PC-9 (cell line): ENCODE results near the gene UBLCP1. TPM values are rescaled to one million over a fixed set of nuclear protein-coding genes. Genes with fewer than 3 reads are reported as not detected.

Experiments
- BruUV-seq: library from RNA; stranded (reverse); fragments of 400-500 nt; replicated peaks from 2 replicates; lab custom pipeline; 2021; lab: Mats Ljungman, UMichigan
- CTCF ChIA-PET: fragments of 300-600 bp; sonication (Branson Sonifier 250); formaldehyde crosslinking; loops from one replicate; lab custom pipeline; 2022; ENCODE audit warnings: antibody characterized with exemption; lab: Charles Lee
- POLR2A ChIA-PET: fragments of 300-600 bp; sonication (Branson Sonifier 250); formaldehyde crosslinking; loops from one replicate; lab custom pipeline; 2022; ENCODE audit warnings: antibody characterized with exemption; ENCODE audit not compliant: unreplicated experiment; lab: Charles Lee
- DNase-seq, 2 experiments: peaks; one replicate each; pipeline versions ENCODE4 v3.0.0 to v3.0.0-alpha.2; 2015 to 2022; ENCODE audit warnings: mixed read lengths in 1 of 2
- H2AFZ ChIP-seq: fragments of 200-600 bp; sonication (generic); 2 replicates; pipeline ENCODE4 v1.8.1; 2017; ENCODE audit warnings: antibody characterized with exemption
- H3F3A ChIP-seq: fragments of 200-600 bp; sonication (generic); 2 replicates; pipeline ENCODE4 v1.8.1; 2017; ENCODE audit warnings: antibody characterized with exemption, mild to moderate bottlenecking, low read depth; ENCODE audit not compliant: insufficient read depth
- H3K27ac ChIP-seq: fragments of 200-600 bp; sonication (generic); 2 replicates; pipeline ENCODE4 v1.6.1; 2016; ENCODE audit warnings: mixed run types
- H3K27me3 ChIP-seq: fragments of 200-600 bp; sonication (generic); 2 replicates; pipeline ENCODE4 v1.6.1; 2016; ENCODE audit warnings: low read depth, mixed run types; ENCODE audit not compliant: insufficient read depth
- H3K36me3 ChIP-seq: fragments of 200-600 bp; sonication (generic); 2 replicates; pipeline ENCODE4 v1.6.1; 2016; ENCODE audit warnings: low read depth, mixed run types
- H3K4me1 ChIP-seq: fragments of 200-600 bp; sonication (generic); replicated peaks from 2 replicates; pipeline ENCODE4 v1.6.1; 2016; ENCODE audit warnings: mixed run types; ENCODE audit not compliant: insufficient read depth
- H3K4me2 ChIP-seq: fragments of 200-600 bp; sonication (generic); 2 replicates; pipeline ENCODE4 v1.6.1; 2017; ENCODE audit warnings: mixed run types
- H3K4me3 ChIP-seq: fragments of 200-600 bp; sonication (generic); 2 replicates; pipeline ENCODE4 v1.6.1; 2016; ENCODE audit warnings: mixed run types
- H3K79me2 ChIP-seq: fragments of 200-600 bp; sonication (generic); 2 replicates; pipeline ENCODE4 v1.6.1; 2017; ENCODE audit warnings: low read depth, mixed run types
- H3K9me2 ChIP-seq: fragments of 200-600 bp; sonication (generic); 2 replicates; pipeline ENCODE4 v1.8.1; 2017; ENCODE audit warnings: mild to moderate bottlenecking; ENCODE audit not compliant: insufficient read depth
- H3K9me3 ChIP-seq: fragments of 200-600 bp; sonication (generic); 2 replicates; pipeline ENCODE4 v1.8.1; 2016; ENCODE audit warnings: low read depth; ENCODE audit not compliant: insufficient read depth
- H4K20me1 ChIP-seq: fragments of 200-600 bp; sonication (generic); 2 replicates; pipeline ENCODE4 v1.8.1; 2017; ENCODE audit not compliant: insufficient read depth
- CTCF ChIP-seq: fragments of 200-600 bp; sonication (generic); conservative IDR thresholded peaks from 2 replicates; pipeline ENCODE4 v1.6.1; 2017; ENCODE audit warnings: mixed run types, antibody characterized with exemption, mild to moderate bottlenecking, moderate library complexity
- EZH2 ChIP-seq: fragments of 200-600 bp; sonication (generic); IDR thresholded peaks from 2 replicates; pipeline ENCODE4 v1.8.0; 2017; ENCODE audit warnings: antibody characterized with exemption, low read depth
- intact Hi-C: fragments of 100-400 bp; cut with micrococcal nuclease; formaldehyde crosslinking; loops from one replicate; pipeline ENCODE4 v1.10.0; 2022; ENCODE audit not compliant: unreplicated experiment
- total RNA-seq: library from RNA; stranded (reverse); gene quantifications from 2 replicates; pipeline ENCODE4 v1.2.3, GENCODE V29; 2021

UBLCP1 gene
- total RNA-seq, 1 experiment from 2014 or later = 27.8 TPM

- intact Hi-C loops = loop anchor here (2.0 to 5.0 kb wide), 2 partner anchors 109 to 584 kb away; partner anchors contain the start of gene ADRA1B
- Histone ChIP-seq H3K27me3 (peaks cover 21% of the 10 kb centered on the region), H3K79me2 (no peaks in the 10 kb centered on the region), H3K36me3 (no peaks in the 10 kb centered on the region), H3K4me1 (peaks cover 12% of the 10 kb centered on the region), H3F3A (peaks cover 6% of the 10 kb centered on the region; the same call in 1 of the 2 replicates), H4K20me1 (no peaks in the 10 kb centered on the region; the same call in 1 of the 2 replicates), H3K4me3 (no peak overlapping the region), H3K9me2 (no peaks in the 10 kb centered on the region), H2AFZ (no peak overlapping the region), H3K27ac (no peak overlapping the region), H3K9me3 (no peaks in the 10 kb centered on the region), H3K4me2 (no peak overlapping the region)
- no TSS peak for BruUV-seq
- ChIA-PET CTCF (interaction anchor here (0.6 to 0.7 kb wide), 3 partner anchors 8 to 676 kb away, joined by 3 to 7 read pairs (median 3); partner anchors contain the start of gene TTC1), POLR2A (no interaction called here)
- no peak for DNase-seq
- no peak for TF ChIP-seq EZH2
- no peak for TF ChIP-seq CTCF
Observed at GRCh38 chr5:159332800-159333544, 69.9 kb downstream of the UBLCP1 start.

GRCh38 chr5:159333545-159333925 is 70.4 kb downstream of the UBLCP1 start:
- CTCF ChIA-PET = interaction anchor here (0.6 kb wide), 1 partner anchor 9 kb away, joined by 3 read pairs; no protein-coding TSS in a partner anchor
- POLR2A ChIA-PET = interaction anchor here (0.7 kb wide), 1 partner anchor 213 kb away, joined by 6 read pairs; no protein-coding TSS in a partner anchor

More at GRCh38 chr5:159333545-159333925, 70.4 kb downstream of the UBLCP1 start:
- H2AFZ ChIP-seq = no peak overlapping the region
- DNase-seq = no peak
- H3K4me1 ChIP-seq = peaks cover 17% of the 10 kb centered on the region
- no peaks in the 10 kb centered on the region for H3K79me2 ChIP-seq
- H3F3A ChIP-seq = peaks cover 6% of the 10 kb centered on the region; the same call in 1 of the 2 replicates
- peaks cover 16% of the 10 kb centered on the region for H3K27me3 ChIP-seq
- no peak overlapping the region for H3K4me2 ChIP-seq
- no peaks in the 10 kb centered on the region for H3K9me3 ChIP-seq
- TF ChIP-seq CTCF = no peak
- TF ChIP-seq EZH2 = no peak
- no peak overlapping the region for H3K27ac ChIP-seq
- H3K4me3 ChIP-seq = no peak overlapping the region
- no peaks in the 10 kb centered on the region for H3K36me3 ChIP-seq
- intact Hi-C loops = loop anchor here (2.0 to 5.0 kb wide), 2 partner anchors 109 to 583 kb away; partner anchors contain the start of gene ADRA1B
- no peaks in the 10 kb centered on the region; the same call in 1 of the 2 replicates for H4K20me1 ChIP-seq
- no TSS peak for BruUV-seq
- H3K9me2 ChIP-seq = no peaks in the 10 kb centered on the region

Other genes with a start within 250 kb of the UBLCP1 start
- not detected in 2 replicates for gene EBF1, start 163.4 kb upstream of the UBLCP1 start, total RNA-seq
- gene RNF145, start 53.7 kb upstream of the UBLCP1 start, total RNA-seq = 48.2 and 54.5 TPM in 2 replicates
- not detected in 2 replicates for gene IL12B, start 67.2 kb downstream of the UBLCP1 start, total RNA-seq